ENCODE results near the gene PSMA2.

DNA sequence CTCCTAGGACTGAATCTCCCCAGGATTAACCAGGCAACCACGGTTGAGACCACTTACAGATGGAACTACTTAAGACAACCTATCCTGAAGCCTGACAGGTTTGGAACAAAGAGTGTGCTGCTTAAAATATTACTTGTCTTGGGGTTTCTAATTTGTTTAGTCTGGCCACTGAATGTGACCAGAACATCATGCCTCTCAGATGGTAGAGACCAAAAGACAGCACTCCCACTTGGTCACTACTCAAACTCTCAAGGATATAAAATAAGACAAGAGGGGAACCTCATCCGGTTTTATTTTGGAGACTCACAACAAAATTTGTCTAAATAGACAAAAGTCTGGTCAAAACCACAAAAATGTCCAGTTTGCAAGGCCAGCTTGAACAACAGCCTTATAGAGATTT is 15.5 kb upstream of the PSMA2 start:
- TF ChIP-seq EZH2 (IDR thresholded peaks at IDR 0.05; ENCODE audit: low read length): no peak
- no peak for TF ChIP-seq CTCF (optimal IDR thresholded peaks at IDR 0.05 in 1 of 3, IDR thresholded peaks at IDR 0.05 in 1 of 3, conservative IDR thresholded peaks at IDR 0.05 in 1 of 3; ENCODE audit: extremely low read depth in 1 of 3, insufficient read depth in 2 of 3, low read length in 3 of 3)
